Stimulated activated naive CD8-positive, alpha-beta T cell treated with anti-CD3 and anti-CD28 coated beads, Interleukin-15, amount 100 ng/mL, for 72 hours (primary cell): ENCODE data around the gene UST.
A peak's percentile ranks its signal among the peaks of the same experiment; 100 is the strongest.

ENCODE experiments used
- ATAC-seq: fragments of 150-1000 bp; cut with Tn5 transposase; 2 replicates; pipeline ENCODE4 v1.10.0; 2021; ENCODE audit warnings: mild to moderate bottlenecking, moderate library complexity
- DNase-seq, 2 donors: peaks; one replicate each; pipeline ENCODE4 v3.0.0; 2021 to 2022
- H3K27ac Mint-ChIP-seq, 2 donors: one replicate each; pipeline ENCODE4 v1.8.0; 2022; ENCODE audit warnings: mild to moderate bottlenecking in 2 of 2, mixed read lengths in 2 of 2, moderate library complexity in 2 of 2
- H3K27me3 Mint-ChIP-seq: one replicate; pipeline ENCODE4 v1.8.0; 2022; ENCODE audit warnings: mixed read lengths
- H3K4me1 Mint-ChIP-seq: one replicate; pipeline ENCODE4 v1.8.0; 2022; ENCODE audit warnings: mild to moderate bottlenecking, mixed read lengths
- H3K4me3 Mint-ChIP-seq, 2 donors: one replicate each; pipeline ENCODE4 v1.8.0; 2022; ENCODE audit warnings: mild to moderate bottlenecking in 2 of 2, mixed read lengths in 2 of 2, moderate library complexity in 1 of 2
- H3K9me3 Mint-ChIP-seq, 2 donors: one replicate each; pipeline ENCODE4 v1.8.0; 2022; ENCODE audit warnings: mixed read lengths in 2 of 2

Gene UST, protein sequence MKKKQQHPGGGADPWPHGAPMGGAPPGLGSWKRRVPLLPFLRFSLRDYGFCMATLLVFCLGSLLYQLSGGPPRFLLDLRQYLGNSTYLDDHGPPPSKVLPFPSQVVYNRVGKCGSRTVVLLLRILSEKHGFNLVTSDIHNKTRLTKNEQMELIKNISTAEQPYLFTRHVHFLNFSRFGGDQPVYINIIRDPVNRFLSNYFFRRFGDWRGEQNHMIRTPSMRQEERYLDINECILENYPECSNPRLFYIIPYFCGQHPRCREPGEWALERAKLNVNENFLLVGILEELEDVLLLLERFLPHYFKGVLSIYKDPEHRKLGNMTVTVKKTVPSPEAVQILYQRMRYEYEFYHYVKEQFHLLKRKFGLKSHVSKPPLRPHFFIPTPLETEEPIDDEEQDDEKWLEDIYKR

DNA sequence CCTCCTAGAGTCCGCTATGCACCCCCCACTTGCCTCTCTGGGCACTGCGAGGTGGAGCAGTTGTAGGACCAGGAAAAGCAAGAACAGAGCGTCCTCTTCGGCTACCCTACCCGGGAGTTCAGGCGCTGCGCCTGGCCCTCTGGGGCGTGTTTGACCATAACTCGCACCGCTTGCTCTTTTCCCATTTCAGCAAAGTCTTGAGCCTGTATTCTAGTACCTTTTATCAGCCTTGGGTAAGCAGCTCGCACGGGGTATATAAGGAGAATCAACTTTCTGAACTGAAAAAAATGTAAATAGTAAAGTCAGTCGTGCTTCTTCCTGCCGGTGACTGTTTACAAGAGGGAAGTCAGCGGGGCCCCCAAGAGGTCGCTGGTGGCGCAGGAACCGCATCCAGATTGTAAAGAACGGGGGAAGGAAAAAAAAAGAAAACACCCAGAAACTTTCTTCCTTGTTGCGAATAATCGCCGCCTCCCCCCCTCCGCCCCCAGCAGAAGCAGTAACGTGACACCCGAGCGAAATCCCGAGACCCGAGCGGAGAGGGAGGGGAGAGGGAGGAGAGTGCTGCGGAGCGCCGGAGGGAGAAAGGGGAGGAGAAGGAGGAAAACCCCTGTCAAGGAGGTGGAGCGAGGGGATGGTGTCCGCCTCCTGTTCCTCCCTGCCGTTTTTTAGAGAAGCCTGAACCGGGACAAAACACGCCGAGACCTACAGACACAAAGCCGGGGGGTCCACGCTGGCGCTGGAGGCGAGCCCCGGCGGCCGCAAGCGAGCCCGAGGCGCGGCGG is at the start of gene UST:
UST (plus strand) TSS at position 668 of the 782 bp plus-strand sequence. CDS start 401 bp downstream, outside the sequence.
- peak; percentile 47 to 52 for DNase-seq
- H3K27ac Mint-ChIP-seq = peak within 1 kb of the TSS; percentile 67 to 72
- peaks cover 70% of the 10 kb centered on the region for H3K27me3 Mint-ChIP-seq
- peaks cover 25% of the 10 kb centered on the region for H3K4me1 Mint-ChIP-seq
- H3K9me3 Mint-ChIP-seq = no peaks in the 10 kb centered on the region
- peak; percentile 48 for ATAC-seq
- peak within 1 kb of the TSS; percentile 95 to 96 for H3K4me3 Mint-ChIP-seq

DNA sequence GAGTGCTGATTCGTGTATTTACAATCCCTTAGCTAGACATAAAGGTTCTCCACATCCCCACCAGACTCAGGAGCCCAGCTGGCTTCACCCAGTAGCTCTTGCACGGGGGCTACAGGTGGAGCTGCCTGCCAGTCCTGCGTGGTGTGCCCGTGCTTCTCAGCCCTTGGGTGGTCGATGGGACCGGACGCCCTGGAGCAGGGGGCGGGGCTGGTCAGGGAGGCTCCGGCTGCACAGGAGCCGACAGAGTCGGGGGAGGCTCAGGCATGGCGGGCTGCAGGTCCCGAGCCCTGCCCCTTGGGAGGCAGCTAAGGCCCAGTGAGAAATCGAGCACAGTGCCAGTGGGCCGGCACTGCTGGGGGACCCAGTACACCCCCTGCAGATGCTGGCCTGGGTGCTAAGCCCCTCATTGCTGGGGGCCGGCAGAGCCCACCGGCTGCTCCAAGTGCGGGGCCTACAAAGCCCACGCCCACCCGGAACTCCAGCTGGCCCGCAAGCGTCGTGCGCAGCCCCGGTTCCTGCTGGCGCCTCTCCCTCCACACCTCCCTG is 48.9 kb upstream of the UST start:
- peak; percentile 17 for ATAC-seq
- Mint-ChIP-seq H3K4me1 (peaks cover 9% of the 10 kb centered on the region), H3K27me3 (no peaks in the 10 kb centered on the region)

DNA sequence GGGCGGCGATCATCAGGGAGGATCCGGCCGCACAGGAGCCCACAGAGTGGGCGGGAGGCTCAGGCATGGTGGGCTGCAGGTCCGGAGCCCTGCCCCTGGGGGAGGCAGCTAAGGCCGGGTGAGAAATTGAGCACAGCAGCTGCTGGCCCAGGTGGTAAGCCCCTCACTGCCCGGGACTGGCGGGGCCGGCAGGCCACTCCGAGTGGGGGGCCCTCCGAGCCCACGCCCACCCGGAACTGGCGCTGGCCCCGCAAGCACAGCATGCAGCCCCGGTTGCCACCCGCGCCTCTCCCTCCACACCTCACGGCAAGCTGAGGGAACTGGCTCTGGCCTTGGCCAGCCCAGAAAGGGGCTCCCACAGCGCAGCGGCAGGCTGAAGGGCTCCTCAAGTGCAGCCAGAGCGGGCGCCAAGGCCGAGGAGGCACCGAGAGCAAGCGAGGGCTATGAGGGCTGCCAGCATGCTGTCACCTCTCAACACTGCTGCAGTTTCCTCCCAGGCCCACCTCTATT is 48.1 kb upstream of the UST start:
- H3K27me3 Mint-ChIP-seq = no peaks in the 10 kb centered on the region
- peaks cover 0 to 6% of the 10 kb centered on the region in 2 donors for H3K9me3 Mint-ChIP-seq
- ATAC-seq (peak; percentile 44), DNase-seq (no peak)
- no peak overlapping the region for H3K27ac Mint-ChIP-seq
- H3K4me1 Mint-ChIP-seq = peaks cover 9% of the 10 kb centered on the region
- H3K4me3 Mint-ChIP-seq = no peak overlapping the region

More for the DNA sequence above, 48.9 kb upstream of the UST start:
- H3K9me3 Mint-ChIP-seq = peaks cover 0 to 6% of the 10 kb centered on the region in 2 donors
- no peak overlapping the region for H3K27ac Mint-ChIP-seq
- H3K4me3 Mint-ChIP-seq = no peak overlapping the region
- no peak for DNase-seq

DNA sequence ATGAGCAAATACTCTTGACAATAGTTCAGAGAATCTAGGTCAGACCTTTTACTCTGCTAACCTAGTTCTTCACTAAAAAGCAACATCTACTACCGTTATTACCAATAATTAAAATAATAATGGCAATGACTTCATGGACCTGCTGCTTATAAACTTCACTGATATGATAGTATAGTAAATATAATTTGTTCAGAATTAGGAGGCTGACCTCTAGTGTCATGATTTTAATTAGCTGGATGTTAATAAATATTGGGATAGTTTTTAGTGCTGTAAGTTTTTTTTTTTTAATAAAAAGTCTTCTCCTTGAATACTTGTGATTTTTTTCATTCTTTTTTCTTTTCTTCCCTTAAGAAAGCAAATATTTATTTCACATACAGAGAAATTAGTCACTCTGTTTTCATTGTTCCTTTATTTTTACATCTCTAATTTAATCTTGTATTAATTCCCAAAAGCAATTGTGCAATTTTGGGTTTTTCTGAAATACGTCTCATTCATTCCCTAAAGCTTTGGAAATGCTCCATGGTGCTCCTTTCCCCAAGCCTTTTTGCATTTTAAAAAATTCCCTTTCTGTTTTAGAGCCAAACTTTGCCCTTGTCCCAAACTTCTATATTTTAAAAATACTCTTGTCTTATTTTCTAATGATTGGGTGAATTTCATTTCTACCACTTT is 46.6 kb upstream of the UST start:
- ATAC-seq = no peak
- Mint-ChIP-seq H3K27me3 (no peaks in the 10 kb centered on the region), H3K4me3 (peak overlapping the region in 1 of 2 donors; percentile 47), H3K27ac (no peak overlapping the region), H3K4me1 (peaks cover 9% of the 10 kb centered on the region), H3K9me3 (peaks cover 0 to 6% of the 10 kb centered on the region in 2 donors)
- DNase-seq = no peak

DNA sequence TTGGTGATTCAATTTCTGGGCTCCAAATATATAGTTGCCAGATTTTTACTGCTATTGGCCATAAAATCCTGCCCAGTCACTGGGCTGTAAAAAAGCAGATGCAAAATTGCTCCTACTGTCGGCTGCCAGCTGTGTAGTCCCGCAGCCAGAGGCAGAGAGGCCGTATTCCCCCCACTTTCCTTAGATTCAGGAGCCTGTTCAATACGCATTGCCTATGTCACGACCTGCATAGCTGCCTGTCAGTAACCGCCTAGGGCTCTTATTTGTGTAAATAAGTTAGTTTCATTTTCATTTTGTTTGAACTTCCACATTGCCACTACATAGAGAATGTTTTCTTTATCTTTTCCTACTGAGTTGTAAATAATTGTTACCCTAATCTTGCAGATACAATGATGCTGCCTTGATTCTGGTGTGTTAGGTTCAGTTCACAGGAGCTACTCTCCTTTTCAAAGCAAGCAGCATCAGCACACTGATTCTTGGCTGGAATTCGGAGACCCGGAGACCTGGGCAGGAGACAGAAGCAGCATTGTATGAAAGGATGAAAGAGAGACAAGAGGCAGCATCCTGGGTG is 46.0 kb upstream of the UST start:
- H3K27me3 Mint-ChIP-seq = no peaks in the 10 kb centered on the region
- H3K4me1 Mint-ChIP-seq = peaks cover 9% of the 10 kb centered on the region
- peak; percentile 39 for ATAC-seq
- H3K9me3 Mint-ChIP-seq = peaks cover 0 to 6% of the 10 kb centered on the region in 2 donors
- peak overlapping the region; percentile 23 to 62 for H3K27ac Mint-ChIP-seq
- no peak for DNase-seq
- H3K4me3 Mint-ChIP-seq = peak overlapping the region; percentile 47 to 60

DNA sequence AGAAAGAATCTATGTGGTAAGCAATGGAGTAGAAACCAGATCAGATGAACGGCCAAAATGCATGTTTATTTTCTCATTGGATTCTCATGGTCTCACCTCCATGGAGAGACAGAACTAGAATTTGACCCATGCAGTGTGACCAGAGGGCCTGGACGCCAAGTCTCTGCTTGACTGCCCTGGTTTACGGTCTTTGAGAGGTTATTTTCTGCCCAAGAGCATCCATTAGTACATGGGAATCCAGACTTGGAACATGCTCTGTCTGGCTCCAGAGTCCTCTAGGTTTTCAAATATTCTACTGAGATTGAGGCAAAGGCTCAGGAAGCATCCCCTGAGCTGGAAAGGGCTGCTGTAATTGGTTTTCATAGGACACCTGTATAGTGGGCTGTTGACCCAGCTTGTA is 45.5 kb upstream of the UST start:
- no peaks in the 10 kb centered on the region for H3K27me3 Mint-ChIP-seq
- H3K27ac Mint-ChIP-seq = peak overlapping the region in 1 of 2 donors; percentile 23
- H3K4me1 Mint-ChIP-seq = peaks cover 9% of the 10 kb centered on the region
- H3K4me3 Mint-ChIP-seq = peak overlapping the region in 1 of 2 donors; percentile 60
- no peak for ATAC-seq
- peaks cover 0 to 6% of the 10 kb centered on the region in 2 donors for H3K9me3 Mint-ChIP-seq
- no peak for DNase-seq

DNA sequence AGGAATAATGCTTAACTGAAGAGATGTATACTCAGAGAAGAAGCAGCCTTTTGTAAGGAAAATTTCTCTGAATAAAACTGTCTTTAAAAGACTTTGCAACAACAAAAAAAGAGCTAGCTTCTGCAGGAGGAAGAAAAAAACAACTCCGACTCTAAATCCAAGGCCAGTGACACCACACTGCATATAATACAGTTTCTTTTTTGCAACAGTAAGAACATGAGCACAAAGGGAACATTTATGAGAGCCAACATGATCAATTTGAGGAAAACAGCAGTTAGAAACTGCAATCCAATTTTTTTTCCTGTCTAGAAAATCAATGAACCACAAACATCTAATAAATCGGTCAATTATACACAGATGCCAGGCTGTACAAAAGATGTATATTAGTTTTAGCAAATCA is 42.9 kb upstream of the UST start:
- peaks cover 0 to 6% of the 10 kb centered on the region in 2 donors for H3K9me3 Mint-ChIP-seq
- peaks cover 9% of the 10 kb centered on the region for H3K4me1 Mint-ChIP-seq
- H3K27me3 Mint-ChIP-seq = no peaks in the 10 kb centered on the region
- ATAC-seq (no peak), DNase-seq (no peak)
- no peak overlapping the region for H3K4me3 Mint-ChIP-seq
- H3K27ac Mint-ChIP-seq = no peak overlapping the region

DNA sequence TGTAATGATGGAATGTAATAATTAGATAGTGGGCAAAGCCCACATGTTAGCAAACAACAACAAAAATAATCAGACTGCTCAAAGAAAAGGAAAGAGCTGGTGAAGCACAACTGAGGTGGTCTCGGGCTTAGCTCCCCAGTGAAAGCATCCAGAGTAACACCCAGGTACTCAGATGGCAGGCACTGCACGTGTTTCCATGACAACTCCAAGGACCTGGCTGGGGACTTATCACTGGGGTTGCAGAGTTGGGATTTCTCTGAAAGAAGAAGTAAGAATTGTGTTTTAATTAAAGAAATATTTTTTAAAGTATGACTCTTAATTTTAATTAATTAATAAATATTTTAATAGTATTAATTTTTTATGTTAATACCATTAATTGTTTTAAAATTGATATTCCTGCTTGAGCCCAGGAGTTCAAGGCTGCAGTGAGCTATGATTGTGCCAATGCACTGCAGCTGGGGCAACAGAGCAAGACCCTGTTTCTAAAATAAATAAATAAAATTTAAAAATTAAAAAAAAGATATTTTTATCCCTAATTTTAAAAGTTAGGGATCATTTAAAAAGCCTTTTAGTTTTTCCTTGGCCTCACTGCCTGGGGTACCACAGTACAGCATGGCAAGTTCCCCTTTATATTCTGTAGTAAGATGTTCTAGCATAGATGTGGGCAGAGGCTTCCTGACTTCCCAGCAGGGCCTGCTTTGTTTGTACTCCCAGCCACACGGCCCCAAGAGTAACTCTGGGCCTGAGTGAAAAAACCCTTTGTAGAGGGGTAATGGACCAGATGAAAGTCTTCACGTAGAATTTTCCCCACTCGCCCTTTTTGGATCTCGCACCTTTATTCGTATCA is 42.2 kb upstream of the UST start:
- DNase-seq (no peak), ATAC-seq (no peak)
- H3K4me1 Mint-ChIP-seq = peaks cover 9% of the 10 kb centered on the region
- peak overlapping the region in 1 of 2 donors; percentile 30 for H3K27ac Mint-ChIP-seq
- no peaks in the 10 kb centered on the region for H3K27me3 Mint-ChIP-seq
- H3K4me3 Mint-ChIP-seq = no peak overlapping the region
- peaks cover 0 to 6% of the 10 kb centered on the region in 2 donors for H3K9me3 Mint-ChIP-seq

DNA sequence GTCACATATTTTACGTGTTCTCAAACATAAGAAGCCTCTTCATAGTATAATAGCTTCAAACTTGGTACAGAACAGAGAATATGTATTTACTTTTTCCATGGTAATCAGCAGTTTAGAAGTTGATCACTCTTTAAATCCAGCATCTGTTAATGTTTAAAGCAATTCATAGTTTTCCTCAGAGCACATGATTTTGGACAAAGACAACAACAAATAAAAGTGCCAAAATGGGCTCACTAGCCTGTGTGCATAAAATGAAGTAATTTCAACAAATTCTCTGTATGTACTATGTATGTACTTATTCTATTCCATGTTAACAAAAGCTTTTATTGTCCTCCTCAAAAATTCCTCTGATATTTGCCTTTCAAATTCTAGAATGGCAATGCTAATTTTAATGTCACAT is 38.1 kb upstream of the UST start:
- no peak for ATAC-seq
- DNase-seq = no peak
- Mint-ChIP-seq H3K27ac (no peak overlapping the region), H3K27me3 (no peaks in the 10 kb centered on the region), H3K4me1 (no peaks in the 10 kb centered on the region), H3K9me3 (peaks cover 0 to 5% of the 10 kb centered on the region in 2 donors), H3K4me3 (no peak overlapping the region)

DNA sequence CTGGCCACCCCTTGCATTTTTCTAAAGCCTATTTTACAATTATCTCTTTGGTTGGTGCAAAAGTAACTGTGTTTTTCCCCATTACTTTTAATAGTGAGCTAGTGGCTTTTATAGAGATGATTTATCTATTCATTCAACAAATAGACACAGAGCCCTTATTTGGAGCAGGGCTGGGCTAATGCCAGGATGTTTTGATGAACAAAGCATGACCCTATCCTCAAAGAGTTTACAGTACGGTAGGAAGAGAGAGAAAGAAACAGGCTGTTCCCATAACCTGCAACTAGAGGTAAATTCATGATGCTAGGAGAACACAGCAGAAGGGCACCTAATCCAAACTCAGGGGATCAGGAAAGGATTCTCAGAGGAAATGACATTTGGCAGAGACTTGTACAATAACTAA is 37.3 kb upstream of the UST start:
- no peak overlapping the region for H3K4me3 Mint-ChIP-seq
- no peak for ATAC-seq
- peaks cover 0 to 11% of the 10 kb centered on the region in 2 donors for H3K9me3 Mint-ChIP-seq
- H3K4me1 Mint-ChIP-seq = no peaks in the 10 kb centered on the region
- H3K27ac Mint-ChIP-seq = no peak overlapping the region
- no peaks in the 10 kb centered on the region for H3K27me3 Mint-ChIP-seq
- DNase-seq = no peak

DNA sequence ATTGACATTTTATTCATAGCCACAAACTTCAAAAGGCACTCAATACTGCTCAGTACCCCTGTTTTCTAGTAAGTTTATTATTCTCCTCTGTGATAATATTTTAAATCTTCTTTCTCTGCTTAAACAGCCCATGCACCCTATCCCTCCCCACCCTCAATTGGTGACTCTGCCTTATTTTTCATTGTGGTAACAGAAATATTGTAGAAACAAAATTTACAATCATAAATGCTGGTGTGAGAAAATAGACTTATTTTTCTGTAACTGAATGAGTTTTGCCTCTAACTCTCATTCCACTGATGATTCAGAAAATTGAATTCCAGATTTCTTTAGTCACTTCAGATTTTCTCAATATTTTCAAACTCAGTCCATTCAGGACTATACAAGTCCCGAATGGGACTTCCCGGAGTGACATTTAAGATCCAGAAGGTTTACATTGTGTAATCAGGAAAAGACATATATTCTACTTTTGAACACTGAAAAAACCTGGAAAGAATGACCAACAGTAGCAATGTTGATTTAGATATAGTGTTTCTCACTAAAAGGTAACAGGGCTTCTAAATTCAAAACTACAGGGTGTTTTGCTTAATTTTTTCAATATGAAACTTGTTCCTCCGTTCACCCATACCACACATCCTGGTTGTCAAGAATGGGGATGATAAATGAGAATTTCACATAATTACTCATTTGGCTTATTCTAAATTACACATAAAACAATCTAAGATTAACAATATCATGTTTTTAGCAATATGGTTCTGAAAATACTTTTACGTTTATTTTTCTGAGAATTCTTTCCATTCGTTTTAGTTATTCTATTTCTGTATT is 34.8 kb upstream of the UST start:
- H3K27me3 Mint-ChIP-seq = no peaks in the 10 kb centered on the region
- H3K9me3 Mint-ChIP-seq = peaks cover 0 to 11% of the 10 kb centered on the region in 2 donors
- DNase-seq (no peak), ATAC-seq (no peak)
- no peaks in the 10 kb centered on the region for H3K4me1 Mint-ChIP-seq
- H3K4me3 Mint-ChIP-seq = no peak overlapping the region
- no peak overlapping the region for H3K27ac Mint-ChIP-seq

DNA sequence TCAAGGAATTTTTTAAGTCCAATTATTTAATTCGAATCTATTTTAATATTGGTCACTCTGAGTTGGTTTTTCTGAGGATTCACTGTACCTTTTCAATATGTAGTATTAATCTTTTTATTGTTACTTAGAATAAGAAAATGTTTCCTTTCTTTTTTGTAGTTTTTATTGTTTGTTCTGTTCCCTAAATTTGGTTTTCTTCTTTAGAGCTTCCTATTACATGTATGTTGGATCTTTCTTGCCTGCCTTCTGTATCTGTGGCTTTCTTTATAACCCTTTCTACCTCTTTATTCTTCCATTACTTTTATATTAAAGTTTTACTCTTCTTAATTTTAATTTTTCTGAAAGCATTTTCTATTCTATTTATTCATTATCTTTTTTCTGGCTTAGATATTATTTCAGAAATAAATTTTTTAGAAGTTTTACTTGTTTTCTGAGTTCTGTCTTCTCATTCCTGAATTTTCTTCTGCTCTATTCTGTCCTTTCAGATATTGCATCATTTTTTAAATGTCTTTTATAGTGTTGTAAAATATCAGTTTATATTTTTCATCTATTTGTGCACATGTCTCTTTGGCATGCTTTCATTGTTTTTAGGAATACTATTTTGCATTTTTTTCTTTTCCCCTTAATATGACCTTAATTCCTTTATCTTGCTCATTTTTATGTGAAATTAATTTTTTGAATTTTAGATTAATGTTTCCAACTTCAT is 33.6 kb upstream of the UST start:
- no peaks in the 10 kb centered on the region for H3K27me3 Mint-ChIP-seq
- no peak overlapping the region for H3K27ac Mint-ChIP-seq
- no peaks in the 10 kb centered on the region for H3K4me1 Mint-ChIP-seq
- no peak for ATAC-seq
- peaks cover 0 to 11% of the 10 kb centered on the region in 2 donors for H3K9me3 Mint-ChIP-seq
- H3K4me3 Mint-ChIP-seq = no peak overlapping the region
- no peak for DNase-seq

DNA sequence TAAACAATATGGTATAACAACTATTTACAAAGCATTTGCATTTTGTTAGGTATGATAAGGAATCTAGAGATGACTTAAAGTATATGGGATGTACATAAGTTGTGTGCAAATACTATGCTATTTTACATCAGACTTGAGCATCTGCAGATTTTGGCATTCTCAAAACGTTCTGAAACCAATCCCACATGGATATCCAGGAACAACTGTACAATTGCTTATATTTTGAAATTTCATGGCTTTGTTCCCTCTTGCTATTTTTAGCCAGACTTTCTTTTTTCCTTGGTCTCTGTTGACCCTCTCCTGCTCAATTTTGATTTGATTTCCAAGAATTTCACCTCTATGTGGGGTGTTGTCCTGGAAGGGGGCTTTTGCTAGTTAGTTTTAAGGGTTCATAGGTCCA is 32.9 kb upstream of the UST start:
- no peak for ATAC-seq
- no peak for DNase-seq
- peaks cover 0 to 11% of the 10 kb centered on the region in 2 donors for H3K9me3 Mint-ChIP-seq
- no peaks in the 10 kb centered on the region for H3K27me3 Mint-ChIP-seq
- no peak overlapping the region for H3K27ac Mint-ChIP-seq
- no peak overlapping the region for H3K4me3 Mint-ChIP-seq
- no peaks in the 10 kb centered on the region for H3K4me1 Mint-ChIP-seq
